ENCODE data around the gene VNN1. TPM values are rescaled to one million over a fixed set of nuclear protein-coding genes. Genes with fewer than 3 reads are reported as not detected.

Gene VNN1
- total RNA-seq, 1 donor from 2014 or later, result not detected

DNA sequence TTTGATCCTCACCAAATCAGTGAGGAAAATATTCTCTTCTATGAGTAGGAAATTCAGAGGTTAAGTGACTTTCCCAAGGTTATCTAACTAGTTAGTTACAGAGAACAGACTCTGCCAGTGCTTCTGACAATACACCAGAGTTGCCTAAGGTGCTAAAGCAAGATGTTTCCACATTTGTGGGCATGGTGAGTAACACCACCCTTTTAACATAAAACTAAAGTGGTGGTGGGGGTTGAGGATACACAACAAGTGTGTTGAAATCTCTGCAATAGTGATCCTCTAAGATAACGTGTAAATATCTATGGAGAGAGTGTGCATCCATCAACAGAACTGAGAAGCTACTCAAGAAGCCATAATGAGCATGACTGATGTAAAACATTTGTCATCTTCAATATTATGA lies 32.2 kb upstream of the VNN1 start:
- H3K27ac Mint-ChIP-seq (ENCODE audit: unreplicated experiment), result no peak overlapping the region
- TF ChIP-seq CTCF (IDR thresholded peaks at IDR 0.05), result no peak
- no peaks in the 10 kb centered on the region for H3K36me3 Mint-ChIP-seq (ENCODE audit: low read depth)
- H3K9me3 Mint-ChIP-seq (ENCODE audit: low read depth), result no peaks in the 10 kb centered on the region
- peaks cover 10% of the 10 kb centered on the region for H3K27me3 Mint-ChIP-seq (ENCODE audit: low read depth)
- no peak for DNase-seq (ENCODE audit: low spot score)
- H3K4me1 Mint-ChIP-seq (ENCODE audit: low read depth), result peaks cover 2% of the 10 kb centered on the region
- no peak overlapping the region for H3K4me3 Mint-ChIP-seq (ENCODE audit: unreplicated experiment)

DNA sequence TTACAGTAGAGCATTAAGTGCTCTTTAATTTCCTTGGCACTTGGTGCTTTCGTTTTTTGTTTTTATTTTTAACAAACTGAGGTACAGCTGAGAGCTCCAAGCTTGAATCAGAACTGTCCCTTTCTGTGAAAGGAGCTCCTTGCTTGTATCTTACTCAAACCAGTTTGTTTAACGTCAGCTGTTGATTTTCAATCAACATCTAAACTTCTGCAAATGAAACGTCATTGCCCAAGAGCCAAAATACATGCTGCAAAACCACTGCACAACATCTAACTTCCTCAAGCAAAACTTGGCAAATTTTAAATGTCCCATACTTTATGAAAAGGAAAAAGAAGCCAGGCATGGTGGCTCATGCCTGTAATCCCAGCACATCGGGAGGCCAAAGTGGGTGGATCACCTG lies 28.6 kb upstream of the VNN1 start:
- no peak for TF ChIP-seq CTCF (IDR thresholded peaks at IDR 0.05)
- DNase-seq (ENCODE audit: low spot score), result no peak
- Mint-ChIP-seq H3K27ac (ENCODE audit: unreplicated experiment) (no peak overlapping the region), H3K36me3 (ENCODE audit: low read depth) (no peaks in the 10 kb centered on the region), H3K27me3 (ENCODE audit: low read depth) (peaks cover 19% of the 10 kb centered on the region), H3K9me3 (ENCODE audit: low read depth) (no peaks in the 10 kb centered on the region), H3K4me3 (ENCODE audit: unreplicated experiment) (no peak overlapping the region), H3K4me1 (ENCODE audit: low read depth) (no peaks in the 10 kb centered on the region)

DNA sequence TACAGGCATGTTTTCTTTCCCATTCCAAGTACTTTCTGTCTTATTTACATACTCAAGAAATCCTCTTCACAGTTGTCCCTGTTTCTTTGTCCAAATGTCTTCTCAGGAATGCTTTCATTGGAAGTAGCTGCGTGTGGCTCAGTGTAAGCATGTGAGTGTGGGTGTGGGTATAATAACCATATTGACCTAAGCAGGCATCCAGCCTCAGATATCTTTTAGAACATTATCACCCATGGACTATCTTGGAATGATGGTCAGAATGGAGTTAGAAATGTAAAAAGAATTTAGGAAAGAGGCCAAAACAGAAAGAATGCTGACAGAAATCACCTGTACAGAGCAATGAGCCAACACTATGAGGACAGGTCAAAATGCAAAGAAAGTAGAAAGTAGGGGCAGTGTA lies 27.4 kb upstream of the VNN1 start:
- no peaks in the 10 kb centered on the region for H3K4me1 Mint-ChIP-seq (ENCODE audit: low read depth)
- no peak for DNase-seq (ENCODE audit: low spot score)
- peak overlapping the region; percentile 3 for H3K27ac Mint-ChIP-seq (ENCODE audit: unreplicated experiment)
- peaks cover 18% of the 10 kb centered on the region for H3K27me3 Mint-ChIP-seq (ENCODE audit: low read depth)
- H3K9me3 Mint-ChIP-seq (ENCODE audit: low read depth), result no peaks in the 10 kb centered on the region
- no peaks in the 10 kb centered on the region for H3K36me3 Mint-ChIP-seq (ENCODE audit: low read depth)
- no peak overlapping the region for H3K4me3 Mint-ChIP-seq (ENCODE audit: unreplicated experiment)
- no peak for TF ChIP-seq CTCF (IDR thresholded peaks at IDR 0.05)

DNA sequence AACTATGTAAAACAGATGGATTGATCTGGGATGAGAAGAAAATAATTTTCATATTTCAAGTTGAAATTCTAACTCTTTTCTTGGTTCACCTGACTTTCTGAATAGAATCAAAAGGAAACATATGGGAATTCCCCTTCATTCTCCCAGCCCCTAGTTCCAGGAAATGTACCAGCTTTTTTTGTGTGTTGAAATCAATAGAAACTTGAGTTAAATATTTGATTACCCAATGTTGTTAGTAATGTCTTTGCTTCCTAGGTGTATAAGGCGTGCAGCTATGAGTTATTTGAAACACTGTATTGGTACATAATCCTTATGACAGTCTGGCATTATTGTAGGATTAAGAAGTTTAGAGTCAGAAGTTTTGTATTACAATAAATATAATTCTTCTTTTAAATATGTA lies 22.4 kb upstream of the VNN1 start:
- no peak for DNase-seq (ENCODE audit: low spot score)
- H3K4me1 Mint-ChIP-seq (ENCODE audit: low read depth), result no peaks in the 10 kb centered on the region
- TF ChIP-seq CTCF (IDR thresholded peaks at IDR 0.05), result no peak
- H3K36me3 Mint-ChIP-seq (ENCODE audit: low read depth), result no peaks in the 10 kb centered on the region
- H3K27me3 Mint-ChIP-seq (ENCODE audit: low read depth), result peaks cover 25% of the 10 kb centered on the region
- H3K9me3 Mint-ChIP-seq (ENCODE audit: low read depth), result no peaks in the 10 kb centered on the region
- H3K4me3 Mint-ChIP-seq (ENCODE audit: unreplicated experiment), result no peak overlapping the region
- H3K27ac Mint-ChIP-seq (ENCODE audit: unreplicated experiment), result no peak overlapping the region

DNA sequence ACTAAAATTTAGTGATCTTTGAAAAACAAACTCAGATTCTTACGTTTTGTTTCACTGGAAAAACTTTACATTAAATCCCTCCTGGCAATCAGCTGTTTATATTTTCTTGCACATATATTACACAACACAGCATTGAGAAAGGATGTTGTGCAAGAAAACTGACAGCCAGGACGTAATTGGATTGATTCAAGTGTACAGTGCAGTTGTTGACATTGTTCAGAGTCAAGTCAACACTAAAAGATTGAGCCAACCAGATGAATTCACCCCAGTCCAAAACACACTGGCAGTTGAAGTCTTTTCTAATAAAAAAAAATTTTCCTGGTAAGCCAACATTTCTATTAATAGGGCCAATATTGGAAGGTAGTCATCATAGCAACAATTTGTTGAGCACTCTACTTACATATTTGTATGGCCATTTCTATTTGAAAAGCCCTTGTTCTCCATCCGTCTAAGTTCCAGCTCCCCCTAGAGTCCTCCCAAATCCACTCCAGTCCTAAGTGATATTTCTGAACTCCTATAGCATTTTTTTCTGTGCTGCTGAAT lies 20.9 kb upstream of the VNN1 start:
- peaks cover 25% of the 10 kb centered on the region for H3K27me3 Mint-ChIP-seq (ENCODE audit: low read depth)
- H3K27ac Mint-ChIP-seq (ENCODE audit: unreplicated experiment), result no peak overlapping the region
- H3K36me3 Mint-ChIP-seq (ENCODE audit: low read depth), result no peaks in the 10 kb centered on the region
- H3K4me1 Mint-ChIP-seq (ENCODE audit: low read depth), result no peaks in the 10 kb centered on the region
- no peak overlapping the region for H3K4me3 Mint-ChIP-seq (ENCODE audit: unreplicated experiment)
- DNase-seq (ENCODE audit: low spot score), result no peak
- no peaks in the 10 kb centered on the region for H3K9me3 Mint-ChIP-seq (ENCODE audit: low read depth)
- peak; percentile 55 for TF ChIP-seq CTCF (IDR thresholded peaks at IDR 0.05)

Measured in chondrocyte (in vitro differentiated cells).